Upper lobe of left lung (tissue), 6 donors: ENCODE data around the gene MED27. TPM values are rescaled to one million over a fixed set of nuclear protein-coding genes. Genes with fewer than 3 reads are reported as not detected.

Source experiments
- ATAC-seq, 2 donors: fragments of 200-7000 bp; cut with Tn5 transposase; one replicate each; pipeline ENCODE4 v1.9.1; 2022; ENCODE audit warnings: mild to moderate bottlenecking in 2 of 2, moderate library complexity in 2 of 2; ENCODE audit not compliant: low FRiP score in 2 of 2
- DNase-seq, 2 donors: peaks; one replicate each; pipeline ENCODE4 v3.0.0-alpha.2; 2019 to 2020
- H3K27ac ChIP-seq, 4 donors: fragments of 200-600 bp; sonication (generic); one replicate each; pipeline ENCODE4 v1.5.1; 2016 to 2019
- H3K27me3 ChIP-seq, 4 donors: fragments of 200-600 bp; sonication (generic); one replicate each; pipeline ENCODE4 v1.5.1; 2017 to 2019
- H3K36me3 ChIP-seq, 4 donors: fragments of 200-600 bp; sonication (generic); one replicate each; pipeline ENCODE4 v1.5.1; 2016 to 2019
- H3K4me1 ChIP-seq, 4 donors: fragments of 200-600 bp; sonication (generic); one replicate each; pipeline ENCODE4 v1.5.1; 2018 to 2019
- H3K4me3 ChIP-seq, 4 donors: fragments of 200-600 bp; sonication (generic); one replicate each; pipeline ENCODE4 v1.5.1; 2017 to 2019; ENCODE audit warnings: mild to moderate bottlenecking in 2 of 4, moderate library complexity in 1 of 4
- H3K9me3 ChIP-seq, 4 donors: fragments of 200-600 bp; sonication (generic); one replicate each; pipeline ENCODE4 v1.5.1; 2018 to 2019
- EP300 ChIP-seq, 4 donors: sonication (generic); formaldehyde crosslinking; IDR thresholded peaks; one replicate each; pipeline ENCODE4 v1.5.1; 2017; ENCODE audit warnings: antibody characterized with exemption in 4 of 4, control low read depth in 2 of 4
- POLR2A ChIP-seq, 4 donors: fragments of 450-650 bp; IDR thresholded peaks; one replicate each; pipeline ENCODE4 v1.5.1; 2016 to 2017; ENCODE audit warnings: antibody characterized with exemption in 4 of 4, mild to moderate bottlenecking in 2 of 4
- POLR2AphosphoS5 ChIP-seq, 2 donors: sonication (generic); formaldehyde crosslinking; IDR thresholded peaks; one replicate each; pipeline ENCODE4 v1.5.1; 2017; ENCODE audit warnings: antibody characterized with exemption in 2 of 2
- WGBS, 2 donors: methylation state at CpG; one replicate each; pipeline ENCODE4 v1.1.5; 2017 to 2018; 5-methylcytosine and 5-hydroxymethylcytosine counted together
- total RNA-seq, 6 donors: library from RNA; depleted of rRNA in 4 of 6; stranded (reverse); fragments of >200 nt in 4 of 6; gene quantifications; one replicate each; pipeline versions ENCODE4 v1.1.0 to v1.2.1, GENCODE V29; 2016 to 2021
- TF ChIP-seq, protein P1 (sequence below), 6 experiments: fragments of 450-650 bp in 4 of 6; fragments of 200-600 bp in 2 of 6; sonication (generic) in 2 of 6; IDR thresholded peaks; one replicate each; pipeline ENCODE4 v1.5.1; 2016 to 2019; ENCODE audit warnings: antibody characterized with exemption in 6 of 6
- donor health status: DM: no; HTN: no; CAD: no; lungs with moderate emphysema.
- donor health status: DM: no; HTN: yes; CAD: no; lungs with severe emphysema.

Gene MED27
- total RNA-seq, 6 donors from 2014 or later, result 4.9 to 24.2 (median 17.1) TPM

GRCh38 chr9:132001567-132001966, 78.1 kb downstream of the MED27 start:
- DNase-seq (no peak), ATAC-seq (no peak)
- Histone ChIP-seq H3K27ac (no peak overlapping the region), H3K27me3 (no peaks in the 10 kb centered on the region), H3K9me3 (no peaks in the 10 kb centered on the region), H3K4me3 (no peak overlapping the region), H3K4me1 (peaks cover 0 to 4% (median 0%) of the 10 kb centered on the region in 4 donors), H3K36me3 (no peaks in the 10 kb centered on the region)
- WGBS, 2 donors, result 94% methylated on average over 4 of the region's 4 CpGs
- TF ChIP-seq POLR2AphosphoS5 (IDR thresholded peaks at IDR 0.05), result no peak
- TF ChIP-seq, protein P1, sequence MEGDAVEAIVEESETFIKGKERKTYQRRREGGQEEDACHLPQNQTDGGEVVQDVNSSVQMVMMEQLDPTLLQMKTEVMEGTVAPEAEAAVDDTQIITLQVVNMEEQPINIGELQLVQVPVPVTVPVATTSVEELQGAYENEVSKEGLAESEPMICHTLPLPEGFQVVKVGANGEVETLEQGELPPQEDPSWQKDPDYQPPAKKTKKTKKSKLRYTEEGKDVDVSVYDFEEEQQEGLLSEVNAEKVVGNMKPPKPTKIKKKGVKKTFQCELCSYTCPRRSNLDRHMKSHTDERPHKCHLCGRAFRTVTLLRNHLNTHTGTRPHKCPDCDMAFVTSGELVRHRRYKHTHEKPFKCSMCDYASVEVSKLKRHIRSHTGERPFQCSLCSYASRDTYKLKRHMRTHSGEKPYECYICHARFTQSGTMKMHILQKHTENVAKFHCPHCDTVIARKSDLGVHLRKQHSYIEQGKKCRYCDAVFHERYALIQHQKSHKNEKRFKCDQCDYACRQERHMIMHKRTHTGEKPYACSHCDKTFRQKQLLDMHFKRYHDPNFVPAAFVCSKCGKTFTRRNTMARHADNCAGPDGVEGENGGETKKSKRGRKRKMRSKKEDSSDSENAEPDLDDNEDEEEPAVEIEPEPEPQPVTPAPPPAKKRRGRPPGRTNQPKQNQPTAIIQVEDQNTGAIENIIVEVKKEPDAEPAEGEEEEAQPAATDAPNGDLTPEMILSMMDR (IDR thresholded peaks at IDR 0.05), result no peak
- no peak for TF ChIP-seq POLR2A (IDR thresholded peaks at IDR 0.05)
- no peak for TF ChIP-seq EP300 (IDR thresholded peaks at IDR 0.05)

- 96 to 100% methylated on average over 3 of the region's 3 CpGs for WGBS, 2 donors
- DNase-seq, result no peak
- Histone ChIP-seq H3K9me3 (no peaks in the 10 kb centered on the region), H3K27ac (no peak overlapping the region), H3K4me1 (peaks cover 0 to 4% (median 0%) of the 10 kb centered on the region in 4 donors), H3K36me3 (peaks cover 0 to 4% (median under 1%) of the 10 kb centered on the region in 4 donors), H3K4me3 (no peak overlapping the region), H3K27me3 (no peaks in the 10 kb centered on the region)
- ATAC-seq, result no peak
- TF ChIP-seq, protein P1 (IDR thresholded peaks at IDR 0.05), result no peak
- TF ChIP-seq EP300 (IDR thresholded peaks at IDR 0.05), result no peak
- TF ChIP-seq POLR2A (IDR thresholded peaks at IDR 0.05), result no peak
- TF ChIP-seq POLR2AphosphoS5 (IDR thresholded peaks at IDR 0.05), result no peak
Measured at GRCh38 chr9:132000659-132001058, 79.0 kb downstream of the MED27 start.

- DNase-seq (no peak), ATAC-seq (no peak)
- 82 to 85% methylated on average over 4 of the region's 4 CpGs for WGBS, 2 donors
- Histone ChIP-seq H3K27me3 (no peaks in the 10 kb centered on the region), H3K36me3 (peaks cover 0 to 4% (median 2%) of the 10 kb centered on the region in 4 donors), H3K27ac (no peak overlapping the region), H3K9me3 (no peaks in the 10 kb centered on the region), H3K4me3 (no peak overlapping the region), H3K4me1 (peaks cover 0 to 4% (median 0%) of the 10 kb centered on the region in 4 donors)
- TF ChIP-seq POLR2A (IDR thresholded peaks at IDR 0.05) (no peak), POLR2AphosphoS5 (IDR thresholded peaks at IDR 0.05) (no peak), EP300 (IDR thresholded peaks at IDR 0.05) (no peak)
- TF ChIP-seq, protein P1 (IDR thresholded peaks at IDR 0.05), result no peak
Measured at GRCh38 chr9:131999692-132000551, 79.7 kb downstream of the MED27 start.

- no peaks in the 10 kb centered on the region for H3K9me3 ChIP-seq
- H3K4me1 ChIP-seq, result peaks cover 0 to 4% (median 0%) of the 10 kb centered on the region in 4 donors
- no peak for DNase-seq
- H3K27me3 ChIP-seq, result no peaks in the 10 kb centered on the region
- peaks cover 0 to 7% (median 2%) of the 10 kb centered on the region in 4 donors for H3K36me3 ChIP-seq
- H3K4me3 ChIP-seq, result no peak overlapping the region
- no peak for TF ChIP-seq POLR2AphosphoS5 (IDR thresholded peaks at IDR 0.05)
- TF ChIP-seq POLR2A (IDR thresholded peaks at IDR 0.05), result no peak
- TF ChIP-seq, protein P1 (IDR thresholded peaks at IDR 0.05), result no peak
- no peak for TF ChIP-seq EP300 (IDR thresholded peaks at IDR 0.05)
- ATAC-seq, result no peak
- no peak overlapping the region for H3K27ac ChIP-seq
- 71 to 84% methylated on average over 7 of the region's 7 CpGs for WGBS, 2 donors
Measured at GRCh38 chr9:131997779-131998178, 81.9 kb downstream of the MED27 start.
